B cell (primary cell): Measurements from ENCODE around the gene DEAF1. TPM values are rescaled to one million over a fixed set of nuclear protein-coding genes. Genes with fewer than 3 reads are reported as not detected.

Source experiments
- ATAC-seq: fragments of 200-7000 bp; cut with Tn5 transposase; one replicate; pipeline ENCODE4 v1.10.0; 2021; ENCODE audit warnings: low read depth, mild to moderate bottlenecking, moderate number of reproducible peaks, moderate library complexity
- CTCF ChIA-PET: fragments of 350-600 bp; sonication (Branson Sonifier 250); formaldehyde crosslinking; loops from one replicate; lab custom pipeline; 2021; ENCODE audit warnings: antibody characterized with exemption, inconsistent platforms; lab: Charles Lee
- POLR2A ChIA-PET: fragments of 350-600 bp; sonication (Branson Sonifier 250); formaldehyde crosslinking; loops from one replicate; lab custom pipeline; 2021; ENCODE audit warnings: antibody characterized with exemption; lab: Charles Lee
- DNase-seq: peaks from one replicate; pipeline ENCODE4 v3.0.0; 2013
- H2AFZ ChIP-seq: 2 replicates; pipeline ENCODE4 v1.6.1; 2012; ENCODE audit warnings: mild to moderate bottlenecking, low read depth, low read length; ENCODE audit not compliant: insufficient read depth, poor library complexity, severe bottlenecking
- H3K27ac ChIP-seq, 2 donors: 1 replicate in 1 of 2; 2 replicates in 1 of 2; pipeline ENCODE4 v1.5.1; 2012 to 2013; ENCODE audit warnings: low read length in 2 of 2, mild to moderate bottlenecking in 2 of 2, moderate library complexity in 1 of 2
- H3K27me3 ChIP-seq, 4 experiments: fragments of 200-600 bp in 1 of 4; sonication (generic) in 1 of 4; replicated peaks in 1 of 4; 1 replicate in 2 of 4; 2 replicates in 2 of 4; pipeline versions ENCODE4 v1.6.1 to v1.7.0; 2013 to 2016; ENCODE audit warnings: low read length in 3 of 4, mild to moderate bottlenecking in 2 of 4, mixed read lengths in 1 of 4, moderate library complexity in 1 of 4; ENCODE audit not compliant: insufficient read depth in 4 of 4, control insufficient read depth in 3 of 4; ENCODE audit errors: control extremely low read depth in 1 of 4
- H3K36me3 ChIP-seq, 2 experiments: replicated peaks in 1 of 2; 1 replicate in 1 of 2; 2 replicates in 1 of 2; pipeline versions ENCODE4 v1.6.1 to v1.7.1; 2013; ENCODE audit warnings: low read length in 1 of 2; ENCODE audit not compliant: insufficient read depth in 2 of 2, control insufficient read depth in 1 of 2; ENCODE audit errors: control extremely low read depth in 1 of 2, extremely low read depth in 1 of 2
- H3K4me1 ChIP-seq, 2 donors: fragments of 200-600 bp in 1 of 2; sonication (generic) in 1 of 2; 1 replicate in 1 of 2; 2 replicates in 1 of 2; pipeline versions ENCODE4 v1.5.1 to v1.6.1; 2013 to 2017; ENCODE audit warnings: low read length in 2 of 2; ENCODE audit not compliant: control insufficient read depth in 2 of 2, insufficient read depth in 2 of 2
- H3K4me2 ChIP-seq: replicated peaks from 2 replicates; pipeline ENCODE3; 2012; ENCODE audit warnings: mild to moderate bottlenecking, low read depth, low read length; ENCODE audit not compliant: poor library complexity, severe bottlenecking
- H3K4me3 ChIP-seq, 5 experiments: fragments of 200-600 bp in 1 of 5; sonication (generic) in 1 of 5; 1 replicate in 3 of 5; 2 replicates in 2 of 5; pipeline versions ENCODE4 v1.5.1 to v1.7.0; 2011 to 2016; ENCODE audit warnings: low read length in 4 of 5, mild to moderate bottlenecking in 4 of 5, low read depth in 2 of 5, control low read depth in 1 of 5, moderate library complexity in 1 of 5; ENCODE audit not compliant: insufficient read depth in 1 of 5; ENCODE audit errors: control extremely low read depth in 1 of 5, extremely low read depth in 1 of 5
- H3K79me2 ChIP-seq: fragments of 200-600 bp; sonication (generic); one replicate; pipeline ENCODE4 v1.6.0; 2016; ENCODE audit warnings: low read length; ENCODE audit not compliant: control insufficient read depth, insufficient read depth
- H3K9ac ChIP-seq: fragments of 200-600 bp; sonication (generic); 2 replicates; pipeline ENCODE4 v1.6.1; 2017; ENCODE audit warnings: mild to moderate bottlenecking, low read length, moderate library complexity
- H3K9me3 ChIP-seq, 3 donors: one replicate each; pipeline versions ENCODE4 v1.6.1 to v1.7.1; 2013; ENCODE audit warnings: low read length in 2 of 3; ENCODE audit not compliant: control insufficient read depth in 2 of 3, insufficient read depth in 1 of 3; ENCODE audit errors: control extremely low read depth in 1 of 3
- H4K20me1 ChIP-seq: 2 replicates; pipeline ENCODE4 v1.6.0; 2012; ENCODE audit warnings: mild to moderate bottlenecking, low read length; ENCODE audit not compliant: insufficient read depth, control insufficient read depth, poor library complexity, severe bottlenecking
- H3K27ac Mint-ChIP-seq: one replicate; pipeline ENCODE4 v1.8.0; 2021; ENCODE audit warnings: mixed read lengths
- H3K27me3 Mint-ChIP-seq: one replicate; pipeline ENCODE4 v1.8.0; 2021; ENCODE audit warnings: mixed read lengths
- H3K4me1 Mint-ChIP-seq: one replicate; pipeline ENCODE4 v1.8.0; 2021; ENCODE audit warnings: mixed read lengths
- H3K4me3 Mint-ChIP-seq: one replicate; pipeline ENCODE4 v1.8.0; 2021; ENCODE audit warnings: mixed read lengths
- H3K9me3 Mint-ChIP-seq: one replicate; pipeline ENCODE4 v1.8.0; 2022; ENCODE audit warnings: mixed read lengths; ENCODE audit not compliant: insufficient read depth
- EZH2 ChIP-seq: IDR thresholded peaks from 2 replicates; pipeline ENCODE4 v1.6.1; 2012; ENCODE audit warnings: borderline replicate concordance, low read depth, mild to moderate bottlenecking, moderate library complexity, low read length; ENCODE audit not compliant: insufficient read depth, poor library complexity, severe bottlenecking
- WGBS: methylation state at CpG from one replicate; pipeline ENCODE4 v1.1.5; 2013; ENCODE audit warnings: missing lambda C conversion rate; ENCODE audit not compliant: insufficient coverage; 5-methylcytosine and 5-hydroxymethylcytosine counted together
- intact Hi-C: fragments of 100-400 bp; cut with micrococcal nuclease; formaldehyde crosslinking; loops from one replicate; pipeline ENCODE4 v1.10.0; 2022
- polyA plus RNA-seq: library from polyadenylated mRNA; depleted of rRNA; stranded (reverse); fragments of >200 nt; gene quantifications from 2 replicates; pipeline ENCODE4 v1.2.3, GENCODE V29; 2012
- total RNA-seq, 2 donors: library from RNA; stranded (reverse); fragments of 120-200 nt in 1 of 2; gene quantifications; 1 replicate in 1 of 2; 2 replicates in 1 of 2; pipeline versions ENCODE4 v1.2.3 to v1.2.4, GENCODE V29; 2013 to 2022
- TF ChIP-seq, protein P1 (sequence below): fragments of 200-600 bp; IDR thresholded peaks from one replicate; pipeline ENCODE4 v1.8.0; 2022; ENCODE audit warnings: antibody characterized with exemption, mild to moderate bottlenecking

The DEAF1 gene
- total and polyA plus RNA-seq, 2 donors (not counting 1 experiment from before 2014, with no cell fraction given), result 31.8 to 53.6 TPM

- H3K79me2 ChIP-seq, result peaks cover 7% of the 10 kb centered on the region
- peaks cover 10% of the 10 kb centered on the region for H3K4me1 Mint-ChIP-seq
- peak overlapping the region; percentile 34 for H3K4me3 Mint-ChIP-seq
- ChIA-PET CTCF (interaction anchor here (0.9 kb wide), 1 partner anchor 19 kb away, joined by 3 read pairs; no protein-coding TSS in a partner anchor), POLR2A (interaction anchor here (0.5 kb wide), 1 partner anchor 10 kb away, joined by 6 read pairs; no protein-coding TSS in a partner anchor)
- H3K36me3 ChIP-seq, result peaks cover 0 to 10% of the 10 kb centered on the region in 2 experiments
- peaks cover 12% of the 10 kb centered on the region for H4K20me1 ChIP-seq
- peaks cover 13 to 21% of the 10 kb centered on the region in 2 donors for H3K4me1 ChIP-seq
- no peak for DNase-seq
- intact Hi-C loops, result no loop called here
- TF ChIP-seq EZH2, result no peak
- TF ChIP-seq, protein P1, sequence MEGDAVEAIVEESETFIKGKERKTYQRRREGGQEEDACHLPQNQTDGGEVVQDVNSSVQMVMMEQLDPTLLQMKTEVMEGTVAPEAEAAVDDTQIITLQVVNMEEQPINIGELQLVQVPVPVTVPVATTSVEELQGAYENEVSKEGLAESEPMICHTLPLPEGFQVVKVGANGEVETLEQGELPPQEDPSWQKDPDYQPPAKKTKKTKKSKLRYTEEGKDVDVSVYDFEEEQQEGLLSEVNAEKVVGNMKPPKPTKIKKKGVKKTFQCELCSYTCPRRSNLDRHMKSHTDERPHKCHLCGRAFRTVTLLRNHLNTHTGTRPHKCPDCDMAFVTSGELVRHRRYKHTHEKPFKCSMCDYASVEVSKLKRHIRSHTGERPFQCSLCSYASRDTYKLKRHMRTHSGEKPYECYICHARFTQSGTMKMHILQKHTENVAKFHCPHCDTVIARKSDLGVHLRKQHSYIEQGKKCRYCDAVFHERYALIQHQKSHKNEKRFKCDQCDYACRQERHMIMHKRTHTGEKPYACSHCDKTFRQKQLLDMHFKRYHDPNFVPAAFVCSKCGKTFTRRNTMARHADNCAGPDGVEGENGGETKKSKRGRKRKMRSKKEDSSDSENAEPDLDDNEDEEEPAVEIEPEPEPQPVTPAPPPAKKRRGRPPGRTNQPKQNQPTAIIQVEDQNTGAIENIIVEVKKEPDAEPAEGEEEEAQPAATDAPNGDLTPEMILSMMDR, result no peak
- no peak overlapping the region for H3K9ac ChIP-seq
- no peak overlapping the region for H3K27ac Mint-ChIP-seq
- H3K27ac ChIP-seq, result no peak overlapping the region
- ATAC-seq, result no peak
- WGBS, result 18% methylated on average over 22 of the region's 22 CpGs
- peak overlapping the region; percentile 68 for H3K4me2 ChIP-seq
- H3K27me3 ChIP-seq, result peaks cover 0 to 39% (median 12%) of the 10 kb centered on the region in 4 experiments
- H3K9me3 ChIP-seq, result peaks cover 0 to 4% (median 0%) of the 10 kb centered on the region in 3 donors
- H3K4me3 ChIP-seq, result no peak overlapping the region
- H3K27me3 Mint-ChIP-seq, result peaks cover 12% of the 10 kb centered on the region
- H3K9me3 Mint-ChIP-seq, result no peaks in the 10 kb centered on the region
- H2AFZ ChIP-seq, result no peak overlapping the region
Measured at GRCh38 chr11:706439-706956, 11.5 kb upstream of the DEAF1 start.
